Measurements from ENCODE around the gene WDFY4.

DNA sequence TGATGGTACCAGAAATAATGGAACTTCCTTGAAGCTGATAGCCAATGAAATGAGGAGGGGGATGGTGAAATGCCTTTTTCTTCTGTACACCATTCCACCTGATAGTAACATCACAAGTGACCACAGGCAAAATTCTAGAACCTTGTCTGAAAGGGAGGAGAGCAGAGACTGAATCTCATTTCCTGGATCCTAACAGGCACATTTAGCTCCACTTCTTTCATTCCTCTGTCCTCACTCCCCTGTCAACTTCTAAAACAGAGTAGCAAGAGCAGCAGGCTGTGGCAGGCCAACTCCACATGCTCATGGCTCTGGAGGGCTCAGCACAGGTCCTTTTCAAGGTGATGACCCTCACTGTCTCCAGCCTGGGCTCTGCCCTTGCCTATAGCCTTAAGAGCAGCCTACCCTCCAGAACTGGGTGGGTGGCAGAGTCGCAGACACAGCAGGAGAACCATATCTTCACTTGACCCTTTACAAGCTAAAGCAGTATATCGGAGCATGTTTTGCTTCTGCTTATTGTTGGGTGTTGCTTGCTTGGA lies 255.2 kb downstream of the WDFY4 start, which contains the start of gene LRRC18:
- TF ChIP-seq, protein P1, sequence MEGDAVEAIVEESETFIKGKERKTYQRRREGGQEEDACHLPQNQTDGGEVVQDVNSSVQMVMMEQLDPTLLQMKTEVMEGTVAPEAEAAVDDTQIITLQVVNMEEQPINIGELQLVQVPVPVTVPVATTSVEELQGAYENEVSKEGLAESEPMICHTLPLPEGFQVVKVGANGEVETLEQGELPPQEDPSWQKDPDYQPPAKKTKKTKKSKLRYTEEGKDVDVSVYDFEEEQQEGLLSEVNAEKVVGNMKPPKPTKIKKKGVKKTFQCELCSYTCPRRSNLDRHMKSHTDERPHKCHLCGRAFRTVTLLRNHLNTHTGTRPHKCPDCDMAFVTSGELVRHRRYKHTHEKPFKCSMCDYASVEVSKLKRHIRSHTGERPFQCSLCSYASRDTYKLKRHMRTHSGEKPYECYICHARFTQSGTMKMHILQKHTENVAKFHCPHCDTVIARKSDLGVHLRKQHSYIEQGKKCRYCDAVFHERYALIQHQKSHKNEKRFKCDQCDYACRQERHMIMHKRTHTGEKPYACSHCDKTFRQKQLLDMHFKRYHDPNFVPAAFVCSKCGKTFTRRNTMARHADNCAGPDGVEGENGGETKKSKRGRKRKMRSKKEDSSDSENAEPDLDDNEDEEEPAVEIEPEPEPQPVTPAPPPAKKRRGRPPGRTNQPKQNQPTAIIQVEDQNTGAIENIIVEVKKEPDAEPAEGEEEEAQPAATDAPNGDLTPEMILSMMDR (conservative IDR thresholded peaks at IDR 0.05; ENCODE audit: low read depth in 2 of 2), result no peak
- TF ChIP-seq POLR2AphosphoS5 (IDR thresholded peaks at IDR 0.05; ENCODE audit: low read depth) (no peak), ZNF114 (CRISPR knock-in tag; IDR thresholded peaks at IDR 0.05) (no peak)
- TF ChIP-seq, protein P2, sequence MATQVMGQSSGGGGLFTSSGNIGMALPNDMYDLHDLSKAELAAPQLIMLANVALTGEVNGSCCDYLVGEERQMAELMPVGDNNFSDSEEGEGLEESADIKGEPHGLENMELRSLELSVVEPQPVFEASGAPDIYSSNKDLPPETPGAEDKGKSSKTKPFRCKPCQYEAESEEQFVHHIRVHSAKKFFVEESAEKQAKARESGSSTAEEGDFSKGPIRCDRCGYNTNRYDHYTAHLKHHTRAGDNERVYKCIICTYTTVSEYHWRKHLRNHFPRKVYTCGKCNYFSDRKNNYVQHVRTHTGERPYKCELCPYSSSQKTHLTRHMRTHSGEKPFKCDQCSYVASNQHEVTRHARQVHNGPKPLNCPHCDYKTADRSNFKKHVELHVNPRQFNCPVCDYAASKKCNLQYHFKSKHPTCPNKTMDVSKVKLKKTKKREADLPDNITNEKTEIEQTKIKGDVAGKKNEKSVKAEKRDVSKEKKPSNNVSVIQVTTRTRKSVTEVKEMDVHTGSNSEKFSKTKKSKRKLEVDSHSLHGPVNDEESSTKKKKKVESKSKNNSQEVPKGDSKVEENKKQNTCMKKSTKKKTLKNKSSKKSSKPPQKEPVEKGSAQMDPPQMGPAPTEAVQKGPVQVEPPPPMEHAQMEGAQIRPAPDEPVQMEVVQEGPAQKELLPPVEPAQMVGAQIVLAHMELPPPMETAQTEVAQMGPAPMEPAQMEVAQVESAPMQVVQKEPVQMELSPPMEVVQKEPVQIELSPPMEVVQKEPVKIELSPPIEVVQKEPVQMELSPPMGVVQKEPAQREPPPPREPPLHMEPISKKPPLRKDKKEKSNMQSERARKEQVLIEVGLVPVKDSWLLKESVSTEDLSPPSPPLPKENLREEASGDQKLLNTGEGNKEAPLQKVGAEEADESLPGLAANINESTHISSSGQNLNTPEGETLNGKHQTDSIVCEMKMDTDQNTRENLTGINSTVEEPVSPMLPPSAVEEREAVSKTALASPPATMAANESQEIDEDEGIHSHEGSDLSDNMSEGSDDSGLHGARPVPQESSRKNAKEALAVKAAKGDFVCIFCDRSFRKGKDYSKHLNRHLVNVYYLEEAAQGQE (IDR thresholded peaks at IDR 0.05; ENCODE audit: unreplicated experiment), result no peak
